Stimulated activated CD8-positive, alpha-beta memory T cell treated with anti-CD3 and anti-CD28 coated beads, Interleukin-12 subunit alpha, Interleukin-12 subunit beta, amount 100 ng/mL, for 1 hour (primary cell): Measurements from ENCODE around the gene CASTOR2.
"Not testable (repeated sequence)": the region's sequence is repeated elsewhere in the genome, so short reads cannot be mapped to it uniquely, and the experiment has no call there.

Experiments
- DNase-seq: peaks from one replicate; pipeline ENCODE4 v3.0.0-alpha.2; 2020; ENCODE audit warnings: low read depth

Gene CASTOR2

GRCh38 chr7:74964511-74965119 lies at the start of gene CASTOR2:
TSS of gene CASTOR2 (plus strand) at chr7:74964705. CDS start at chr7:74964986, 281 bp downstream.
- DNase-seq = peak; percentile 30

- DNase-seq = not testable (repeated sequence)
Measured at GRCh38 chr7:74922321-74922890, 42.1 kb upstream of the CASTOR2 start.

GRCh38 chr7:74923644-74924043 lies 40.9 kb upstream of the CASTOR2 start:
- DNase-seq = not testable (repeated sequence)

- DNase-seq = not testable (repeated sequence)
Measured at GRCh38 chr7:74926968-74927367, 37.5 kb upstream of the CASTOR2 start.

- not testable (repeated sequence) for DNase-seq
Measured at GRCh38 chr7:74931563-74932328, 32.8 kb upstream of the CASTOR2 start.

GRCh38 chr7:74939429-74939828 lies 25.1 kb upstream of the CASTOR2 start:
- not testable (repeated sequence) for DNase-seq

GRCh38 chr7:74941302-74942069 lies 23.0 kb upstream of the CASTOR2 start:
- not testable (repeated sequence) for DNase-seq

- not testable (repeated sequence) for DNase-seq
Measured at GRCh38 chr7:74943923-74944322, 20.6 kb upstream of the CASTOR2 start.

GRCh38 chr7:74947741-74948140 lies 16.8 kb upstream of the CASTOR2 start:
- not testable (repeated sequence) for DNase-seq

GRCh38 chr7:74953774-74954173 lies 10.7 kb upstream of the CASTOR2 start:
- DNase-seq = not testable (repeated sequence)

- not testable (repeated sequence) for DNase-seq
Measured at GRCh38 chr7:74958328-74958727, 6.2 kb upstream of the CASTOR2 start.

- not testable (repeated sequence) for DNase-seq
Measured at GRCh38 chr7:74963704-74964510, 598 bp upstream of the CASTOR2 start.

GRCh38 chr7:74966208-74966854 lies 1.8 kb downstream of the CASTOR2 start:
- not testable (repeated sequence) for DNase-seq

- DNase-seq = not testable (repeated sequence)
Measured at GRCh38 chr7:74966909-74967308, 2.4 kb downstream of the CASTOR2 start.

- DNase-seq = not testable (repeated sequence)
Measured at GRCh38 chr7:74971431-74971830, 6.9 kb downstream of the CASTOR2 start.

- not testable (repeated sequence) for DNase-seq
Measured at GRCh38 chr7:74972377-74972776, 7.9 kb downstream of the CASTOR2 start.

GRCh38 chr7:74975959-74976358 lies 11.5 kb downstream of the CASTOR2 start:
- not testable (repeated sequence) for DNase-seq

- not testable (repeated sequence) for DNase-seq
Measured at GRCh38 chr7:74977523-74977922, 13.0 kb downstream of the CASTOR2 start.

- DNase-seq = not testable (repeated sequence)
Measured at GRCh38 chr7:74988436-74988835, 23.9 kb downstream of the CASTOR2 start.

- no peak for DNase-seq
Measured at GRCh38 chr7:74993121-74993520, 28.6 kb downstream of the CASTOR2 start.
